ENCODE measurements around the gene SLC25A45.
"Not testable (repeated sequence)": the region's sequence is repeated elsewhere in the genome, so short reads cannot be mapped to it uniquely, and the experiment has no call there.

Gene SLC25A45

GRCh38 chr11:65338676-65339075 is 43.8 kb downstream of the SLC25A45 start:
- Histone ChIP-seq H3F3A (ENCODE audit: insufficient read depth, low read length) (no peaks in the 10 kb centered on the region), H3K36me3 (replicated peaks; ENCODE audit: insufficient read depth, low read length) (peaks cover 6% of the 10 kb centered on the region; the same call in 1 of the 2 replicates), H3K27ac (ENCODE audit: low read length) (no peak overlapping the region), H3K4me2 (ENCODE audit: low read depth, low read length) (no peak overlapping the region), H3K9me2 (replicated peaks; ENCODE audit: insufficient read depth, low read length) (no peaks in the 10 kb centered on the region), H3K4me3 (ENCODE audit: low read length) (no peak overlapping the region), H4K20me1 (ENCODE audit: insufficient read depth, low read length) (no peaks in the 10 kb centered on the region; the same call in 1 of the 2 replicates), H2AFZ (ENCODE audit: low read length) (no peak overlapping the region), H3K79me2 (ENCODE audit: low read length) (peaks cover 65% of the 10 kb centered on the region), H3K9me3 (replicated peaks; ENCODE audit: insufficient read depth, low read length) (no peaks in the 10 kb centered on the region), H3K9ac (ENCODE audit: low read length) (no peak overlapping the region), H3K27me3 (replicated peaks; ENCODE audit: insufficient read depth, low read length) (no peaks in the 10 kb centered on the region), H3K4me1 (ENCODE audit: low read length) (peaks cover 12% of the 10 kb centered on the region)
- DNase-seq = no peak
- TF ChIP-seq EZH2phosphoT487 (IDR thresholded peaks at IDR 0.05; ENCODE audit: low read length) = no peak
- TF ChIP-seq EZH2 (optimal IDR thresholded peaks at IDR 0.05; ENCODE audit: low read depth, low read length) = no peak
- TF ChIP-seq CTCF (IDR thresholded peaks at IDR 0.05; ENCODE audit: low read length) = no peak

- H3K36me3 ChIP-seq (replicated peaks; ENCODE audit: insufficient read depth, low read length) = no peaks in the 10 kb centered on the region
- no peak overlapping the region for H3K27ac ChIP-seq (ENCODE audit: low read length)
- H2AFZ ChIP-seq (ENCODE audit: low read length) = no peak overlapping the region
- H3K79me2 ChIP-seq (ENCODE audit: low read length) = peaks cover 58% of the 10 kb centered on the region
- H3K27me3 ChIP-seq (replicated peaks; ENCODE audit: insufficient read depth, low read length) = no peaks in the 10 kb centered on the region
- peaks cover 13% of the 10 kb centered on the region for H3K4me1 ChIP-seq (ENCODE audit: low read length)
- H4K20me1 ChIP-seq (ENCODE audit: insufficient read depth, low read length) = no peaks in the 10 kb centered on the region; the same call in 1 of the 2 replicates
- DNase-seq = no peak
- no peaks in the 10 kb centered on the region for H3F3A ChIP-seq (ENCODE audit: insufficient read depth, low read length)
- TF ChIP-seq EZH2phosphoT487 (IDR thresholded peaks at IDR 0.05; ENCODE audit: low read length) (no peak), EZH2 (optimal IDR thresholded peaks at IDR 0.05; ENCODE audit: low read depth, low read length) (no peak), CTCF (IDR thresholded peaks at IDR 0.05; ENCODE audit: low read length) (no peak)
- no peaks in the 10 kb centered on the region for H3K9me2 ChIP-seq (replicated peaks; ENCODE audit: insufficient read depth, low read length)
- no peaks in the 10 kb centered on the region for H3K9me3 ChIP-seq (replicated peaks; ENCODE audit: insufficient read depth, low read length)
- peak overlapping the region; percentile 94 for H3K4me2 ChIP-seq (ENCODE audit: low read depth, low read length)
- H3K4me3 ChIP-seq (ENCODE audit: low read length) = peak overlapping the region; percentile 77
- peak overlapping the region; percentile 75; the same call in 1 of the 2 replicates for H3K9ac ChIP-seq (ENCODE audit: low read length)
These were observed 47.6 kb downstream of the SLC25A45 start for GRCh38 chr11:65334696-65335295.

GRCh38 chr11:65332591-65332990 is 49.9 kb downstream of the SLC25A45 start:
- H3K4me2 ChIP-seq (ENCODE audit: low read depth, low read length); H3F3A ChIP-seq (ENCODE audit: insufficient read depth, low read length); H2AFZ ChIP-seq (ENCODE audit: low read length); H3K9me3 ChIP-seq (replicated peaks; ENCODE audit: insufficient read depth, low read length); H4K20me1 ChIP-seq (ENCODE audit: insufficient read depth, low read length); DNase-seq; H3K36me3 ChIP-seq (replicated peaks; ENCODE audit: insufficient read depth, low read length); H3K27ac ChIP-seq (ENCODE audit: low read length); H3K9me2 ChIP-seq (replicated peaks; ENCODE audit: insufficient read depth, low read length); H3K4me3 ChIP-seq (ENCODE audit: low read length); H3K27me3 ChIP-seq (replicated peaks; ENCODE audit: insufficient read depth, low read length); H3K9ac ChIP-seq (ENCODE audit: low read length): not testable (repeated sequence)
- Histone ChIP-seq H3K4me1 (ENCODE audit: low read length) (peaks cover 16% of the 10 kb centered on the region), H3K79me2 (ENCODE audit: low read length) (peaks cover 36% of the 10 kb centered on the region)

GRCh38 chr11:65330544-65330943 is 51.9 kb downstream of the SLC25A45 start:
- Histone ChIP-seq H3K9ac (ENCODE audit: low read length) (no peak overlapping the region), H3K36me3 (replicated peaks; ENCODE audit: insufficient read depth, low read length) (no peaks in the 10 kb centered on the region), H3K27me3 (replicated peaks; ENCODE audit: insufficient read depth, low read length) (no peaks in the 10 kb centered on the region), H3K79me2 (ENCODE audit: low read length) (peaks cover 19% of the 10 kb centered on the region), H3F3A (ENCODE audit: insufficient read depth, low read length) (no peaks in the 10 kb centered on the region), H3K4me1 (ENCODE audit: low read length) (peaks cover 15% of the 10 kb centered on the region), H3K4me3 (ENCODE audit: low read length) (no peak overlapping the region), H3K9me3 (replicated peaks; ENCODE audit: insufficient read depth, low read length) (no peaks in the 10 kb centered on the region), H3K4me2 (ENCODE audit: low read depth, low read length) (no peak overlapping the region), H4K20me1 (ENCODE audit: insufficient read depth, low read length) (no peaks in the 10 kb centered on the region), H3K27ac (ENCODE audit: low read length) (no peak overlapping the region), H3K9me2 (replicated peaks; ENCODE audit: insufficient read depth, low read length) (no peaks in the 10 kb centered on the region), H2AFZ (ENCODE audit: low read length) (no peak overlapping the region)
- DNase-seq = no peak
- no peak for TF ChIP-seq EZH2 (optimal IDR thresholded peaks at IDR 0.05; ENCODE audit: low read depth, low read length)
- no peak for TF ChIP-seq CTCF (IDR thresholded peaks at IDR 0.05; ENCODE audit: low read length)
- TF ChIP-seq EZH2phosphoT487 (IDR thresholded peaks at IDR 0.05; ENCODE audit: low read length) = no peak

Measured in MM.1S (cell line).